ENCODE measurements around the gene SLC25A18.

DNA sequence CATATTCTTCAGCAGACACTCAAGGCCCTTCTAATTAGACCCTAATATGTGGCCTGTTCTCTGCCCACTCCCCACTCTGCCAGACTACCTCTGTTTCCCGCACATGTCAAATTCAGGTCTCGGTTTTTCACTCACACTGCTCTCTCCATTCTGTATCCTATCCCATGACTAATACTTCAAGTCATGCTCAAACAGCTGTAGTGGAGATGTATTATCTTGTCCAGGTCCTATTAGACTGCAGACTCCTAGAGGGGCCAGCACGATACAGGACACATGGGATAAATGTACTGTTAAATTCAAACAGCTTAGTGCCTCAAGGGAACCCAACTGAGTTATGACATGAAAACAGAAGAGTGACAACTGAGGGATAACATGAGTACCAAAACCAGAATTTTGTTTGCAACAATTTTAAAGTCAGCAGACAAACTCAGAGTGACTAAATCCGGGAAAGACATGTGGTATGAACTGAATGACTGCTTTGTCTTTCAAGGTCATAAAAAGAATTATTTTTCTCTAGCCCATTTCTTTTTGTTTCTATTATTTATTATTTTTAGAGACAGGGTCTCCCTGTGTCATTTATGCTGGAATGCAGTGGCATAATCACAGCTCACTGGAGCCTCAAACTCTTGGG lies 44.7 kb downstream of the SLC25A18 start:
- TF ChIP-seq, protein P1, sequence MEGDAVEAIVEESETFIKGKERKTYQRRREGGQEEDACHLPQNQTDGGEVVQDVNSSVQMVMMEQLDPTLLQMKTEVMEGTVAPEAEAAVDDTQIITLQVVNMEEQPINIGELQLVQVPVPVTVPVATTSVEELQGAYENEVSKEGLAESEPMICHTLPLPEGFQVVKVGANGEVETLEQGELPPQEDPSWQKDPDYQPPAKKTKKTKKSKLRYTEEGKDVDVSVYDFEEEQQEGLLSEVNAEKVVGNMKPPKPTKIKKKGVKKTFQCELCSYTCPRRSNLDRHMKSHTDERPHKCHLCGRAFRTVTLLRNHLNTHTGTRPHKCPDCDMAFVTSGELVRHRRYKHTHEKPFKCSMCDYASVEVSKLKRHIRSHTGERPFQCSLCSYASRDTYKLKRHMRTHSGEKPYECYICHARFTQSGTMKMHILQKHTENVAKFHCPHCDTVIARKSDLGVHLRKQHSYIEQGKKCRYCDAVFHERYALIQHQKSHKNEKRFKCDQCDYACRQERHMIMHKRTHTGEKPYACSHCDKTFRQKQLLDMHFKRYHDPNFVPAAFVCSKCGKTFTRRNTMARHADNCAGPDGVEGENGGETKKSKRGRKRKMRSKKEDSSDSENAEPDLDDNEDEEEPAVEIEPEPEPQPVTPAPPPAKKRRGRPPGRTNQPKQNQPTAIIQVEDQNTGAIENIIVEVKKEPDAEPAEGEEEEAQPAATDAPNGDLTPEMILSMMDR (IDR thresholded peaks at IDR 0.05; ENCODE audit: low read length) = no peak
- TF ChIP-seq EZH2 (optimal IDR thresholded peaks at IDR 0.05; ENCODE audit: low read depth, low read length) (no peak), EZH2phosphoT487 (IDR thresholded peaks at IDR 0.05; ENCODE audit: low read length) (no peak)

Measured in MM.1S (cell line).